ENCODE data around the gene CBARP.
A peak's percentile ranks its signal among the peaks of the same experiment; 100 is the strongest.
"Not testable (repeated sequence)": the region's sequence is repeated elsewhere in the genome, so short reads cannot be mapped to it uniquely, and the experiment has no call there.

Gene CBARP

DNA sequence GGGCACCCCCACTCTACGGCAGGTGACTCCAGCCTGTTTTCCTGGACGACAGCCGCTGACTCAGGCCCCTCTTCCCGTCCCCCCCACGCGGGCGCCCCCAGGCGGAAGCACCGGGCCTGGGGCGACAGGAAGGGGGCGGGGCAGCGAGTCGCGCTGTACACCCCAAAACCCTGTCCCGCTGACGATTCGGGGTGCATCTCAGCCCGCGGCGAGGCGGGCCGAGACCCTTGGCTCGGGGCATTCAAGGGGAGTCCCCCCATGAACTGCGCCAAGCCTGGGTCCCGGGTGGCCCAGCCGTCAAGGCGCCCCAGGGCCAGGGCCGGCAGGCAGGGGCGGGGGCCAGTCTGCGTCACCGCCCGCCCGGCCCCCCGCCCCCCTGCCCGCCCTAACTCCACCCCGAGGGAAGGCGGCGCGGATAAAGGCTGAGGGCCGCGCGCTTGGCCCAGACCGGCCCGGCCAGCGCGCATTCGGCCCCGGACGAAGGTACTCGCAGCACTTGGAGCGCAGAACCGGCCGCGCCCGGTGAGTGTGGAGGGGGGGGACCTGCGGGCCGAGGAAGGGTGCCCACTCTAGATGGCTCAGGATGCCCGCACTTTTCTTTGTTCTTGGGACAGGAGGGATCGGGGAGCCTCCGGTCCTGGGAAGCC lies 10.5 kb upstream of the CBARP start, which contains the start of gene MIDN:
MIDN (plus strand) TSS at position 445 of the 647 bp plus-strand sequence. CDS start 1,714 bp downstream, outside the sequence.
- in situ Hi-C loops (cut with MboI; ENCODE audit: low pct_unique_long_range_greater_than_20kb, low sequenced_read_pairs, unreplicated experiment) = no loop called here
- DNase-seq (ENCODE audit: low spot score) = peak; percentile 90
- TF ChIP-seq, protein P1, sequence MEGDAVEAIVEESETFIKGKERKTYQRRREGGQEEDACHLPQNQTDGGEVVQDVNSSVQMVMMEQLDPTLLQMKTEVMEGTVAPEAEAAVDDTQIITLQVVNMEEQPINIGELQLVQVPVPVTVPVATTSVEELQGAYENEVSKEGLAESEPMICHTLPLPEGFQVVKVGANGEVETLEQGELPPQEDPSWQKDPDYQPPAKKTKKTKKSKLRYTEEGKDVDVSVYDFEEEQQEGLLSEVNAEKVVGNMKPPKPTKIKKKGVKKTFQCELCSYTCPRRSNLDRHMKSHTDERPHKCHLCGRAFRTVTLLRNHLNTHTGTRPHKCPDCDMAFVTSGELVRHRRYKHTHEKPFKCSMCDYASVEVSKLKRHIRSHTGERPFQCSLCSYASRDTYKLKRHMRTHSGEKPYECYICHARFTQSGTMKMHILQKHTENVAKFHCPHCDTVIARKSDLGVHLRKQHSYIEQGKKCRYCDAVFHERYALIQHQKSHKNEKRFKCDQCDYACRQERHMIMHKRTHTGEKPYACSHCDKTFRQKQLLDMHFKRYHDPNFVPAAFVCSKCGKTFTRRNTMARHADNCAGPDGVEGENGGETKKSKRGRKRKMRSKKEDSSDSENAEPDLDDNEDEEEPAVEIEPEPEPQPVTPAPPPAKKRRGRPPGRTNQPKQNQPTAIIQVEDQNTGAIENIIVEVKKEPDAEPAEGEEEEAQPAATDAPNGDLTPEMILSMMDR (IDR thresholded peaks at IDR 0.05; ENCODE audit: extremely low read depth, insufficient read depth, missing control alignments) = peak; percentile 59

DNA sequence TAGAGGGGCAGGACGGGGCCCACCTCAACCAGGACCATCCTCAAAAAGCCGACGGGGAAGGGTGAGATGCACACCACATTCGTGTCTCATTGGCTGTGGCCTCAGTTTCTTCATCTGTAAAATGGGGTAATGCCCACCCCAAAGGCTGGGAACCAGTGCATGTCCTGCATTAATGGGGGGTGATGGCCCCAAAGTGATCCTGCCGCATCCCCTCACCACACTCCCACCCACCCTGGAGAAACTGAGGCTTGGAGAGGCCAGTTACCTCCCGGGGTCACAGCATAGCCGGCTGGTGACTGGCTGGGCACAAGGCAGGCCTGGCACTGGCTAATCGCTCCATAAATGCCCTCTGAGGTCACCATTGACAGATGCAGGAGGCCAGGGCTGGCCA lies 9.9 kb upstream of the CBARP start:
- TF ChIP-seq, protein P1 (IDR thresholded peaks at IDR 0.05; ENCODE audit: extremely low read depth, insufficient read depth, missing control alignments) = no peak
- in situ Hi-C loops (cut with MboI; ENCODE audit: low pct_unique_long_range_greater_than_20kb, low sequenced_read_pairs, unreplicated experiment) = no loop called here
- DNase-seq (ENCODE audit: low spot score) = no peak

DNA sequence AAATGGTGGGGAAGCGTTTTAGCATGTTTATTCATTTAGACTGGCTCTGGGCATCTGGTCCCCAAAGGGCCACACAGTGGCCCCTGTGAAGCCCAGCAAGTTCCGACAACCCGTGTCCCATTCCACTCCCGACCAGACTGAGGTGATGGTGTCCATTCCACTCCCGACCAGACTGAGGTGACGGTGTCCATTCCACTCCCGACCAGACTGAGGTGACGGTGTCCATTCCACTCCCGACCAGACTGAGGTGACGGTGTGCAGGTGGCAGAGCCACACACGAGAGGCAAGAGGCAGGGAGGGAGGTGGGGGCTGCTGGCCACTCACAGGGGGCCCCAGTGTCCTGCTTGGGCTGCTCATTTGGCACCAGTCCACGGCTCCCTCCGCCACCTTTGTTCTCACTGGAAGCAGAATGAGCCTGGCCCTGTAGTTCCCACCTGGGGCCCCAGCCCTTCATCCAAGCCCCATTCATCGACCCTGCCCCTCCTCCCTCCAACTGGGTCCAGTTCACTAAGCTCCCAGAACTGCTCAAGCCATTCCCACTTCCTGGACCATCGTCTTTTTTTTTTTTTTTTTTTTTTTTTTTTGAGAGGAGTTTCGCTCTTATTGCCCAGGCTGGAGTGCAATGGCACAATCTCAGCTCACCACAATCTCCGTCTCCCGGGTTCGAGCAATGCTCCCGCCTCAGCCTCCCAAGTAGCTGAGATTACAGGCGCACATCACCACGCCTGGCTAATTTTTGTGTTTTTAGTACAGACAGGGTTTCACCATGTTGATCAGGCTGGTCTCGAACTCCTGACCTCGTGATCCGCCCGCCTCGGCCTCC lies 8.7 kb upstream of the CBARP start:
- not testable (repeated sequence) for DNase-seq (ENCODE audit: low spot score)

DNA sequence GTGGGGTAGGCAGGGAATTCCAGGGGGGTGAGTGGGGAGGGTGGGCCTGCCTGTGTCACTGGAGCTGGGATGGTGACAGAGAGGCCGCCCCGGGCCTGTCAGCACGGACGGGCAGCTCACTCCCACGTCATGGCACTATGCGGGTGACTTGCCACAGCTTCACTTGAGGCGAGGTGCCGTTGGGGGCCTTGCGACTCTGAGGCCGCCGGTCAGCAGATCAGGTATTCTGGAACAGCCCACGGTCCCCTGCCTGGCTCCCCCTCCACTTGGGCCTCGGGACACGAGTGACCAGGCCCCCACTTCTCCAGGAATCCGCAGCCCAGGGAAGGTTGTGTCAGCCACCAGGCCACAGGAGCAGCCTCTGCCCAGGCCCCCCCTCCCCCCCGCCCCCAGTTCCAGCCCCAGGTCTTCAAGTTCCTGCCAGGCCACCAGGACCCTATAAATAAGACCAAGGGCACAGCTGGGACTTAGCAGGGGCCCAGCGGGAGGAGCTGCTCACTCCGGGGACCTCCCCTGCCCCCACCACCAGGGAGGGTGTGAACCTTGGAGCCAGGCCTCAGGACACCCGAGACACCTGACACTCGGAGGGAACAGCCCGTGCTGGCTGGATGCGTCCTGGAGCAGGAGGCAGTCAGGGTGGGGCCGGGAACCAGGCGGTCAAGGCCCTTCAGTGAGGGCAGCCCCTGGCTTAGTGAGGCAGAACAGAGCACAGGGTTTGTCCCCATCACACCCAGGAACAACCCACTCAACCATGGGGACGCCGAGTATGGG lies 7.9 kb upstream of the CBARP start:
- in situ Hi-C loops (cut with MboI; ENCODE audit: low pct_unique_long_range_greater_than_20kb, low sequenced_read_pairs, unreplicated experiment) = no loop called here
- no peak for DNase-seq (ENCODE audit: low spot score)
- TF ChIP-seq, protein P1 (IDR thresholded peaks at IDR 0.05; ENCODE audit: extremely low read depth, insufficient read depth, missing control alignments) = no peak

More for the DNA sequence above, 8.7 kb upstream of the CBARP start:
- in situ Hi-C loops (cut with MboI; ENCODE audit: low pct_unique_long_range_greater_than_20kb, low sequenced_read_pairs, unreplicated experiment) = not testable (repeated sequence)

DNA sequence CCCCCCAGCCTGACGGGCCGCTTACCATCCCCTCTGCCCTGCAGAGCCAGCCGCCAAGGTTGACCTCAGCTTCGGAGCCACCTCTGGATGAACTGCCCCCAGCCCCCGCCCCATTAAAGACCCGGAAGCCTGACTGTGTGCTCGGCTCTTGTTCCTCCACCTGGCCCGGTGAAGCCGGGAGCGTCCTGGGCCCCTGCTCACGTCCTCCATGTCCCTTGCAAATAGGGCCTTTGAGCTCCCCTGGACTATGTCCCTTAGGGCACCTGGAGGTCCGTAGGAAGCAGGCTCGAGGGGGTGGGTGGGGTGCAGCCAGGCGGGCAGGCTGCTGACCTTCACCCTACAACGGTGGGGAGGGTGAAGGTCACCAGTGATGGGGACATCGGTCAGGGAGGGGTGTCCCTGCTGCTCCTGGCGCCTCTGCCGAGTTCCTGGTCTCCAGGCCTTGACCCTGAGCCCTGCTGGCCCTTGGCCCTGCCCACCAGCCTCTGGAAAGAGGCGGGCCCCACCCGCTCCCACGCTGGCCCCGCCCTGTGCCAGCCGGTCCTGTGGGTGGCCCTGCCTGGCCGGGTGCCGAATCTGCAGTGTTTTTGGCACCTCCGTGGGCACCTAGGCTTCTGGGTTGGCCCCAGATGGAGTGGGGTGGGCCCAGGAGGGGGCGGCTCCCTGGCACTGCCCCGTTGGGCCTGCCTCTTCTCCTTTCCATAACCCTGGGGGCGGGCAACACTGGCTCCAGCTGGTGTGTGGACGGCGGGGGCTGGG lies 7.1 kb upstream of the CBARP start:
- TF ChIP-seq, protein P1 (IDR thresholded peaks at IDR 0.05; ENCODE audit: extremely low read depth, insufficient read depth, missing control alignments) = no peak
- no peak for DNase-seq (ENCODE audit: low spot score)
- in situ Hi-C loops (cut with MboI; ENCODE audit: low pct_unique_long_range_greater_than_20kb, low sequenced_read_pairs, unreplicated experiment) = no loop called here

DNA sequence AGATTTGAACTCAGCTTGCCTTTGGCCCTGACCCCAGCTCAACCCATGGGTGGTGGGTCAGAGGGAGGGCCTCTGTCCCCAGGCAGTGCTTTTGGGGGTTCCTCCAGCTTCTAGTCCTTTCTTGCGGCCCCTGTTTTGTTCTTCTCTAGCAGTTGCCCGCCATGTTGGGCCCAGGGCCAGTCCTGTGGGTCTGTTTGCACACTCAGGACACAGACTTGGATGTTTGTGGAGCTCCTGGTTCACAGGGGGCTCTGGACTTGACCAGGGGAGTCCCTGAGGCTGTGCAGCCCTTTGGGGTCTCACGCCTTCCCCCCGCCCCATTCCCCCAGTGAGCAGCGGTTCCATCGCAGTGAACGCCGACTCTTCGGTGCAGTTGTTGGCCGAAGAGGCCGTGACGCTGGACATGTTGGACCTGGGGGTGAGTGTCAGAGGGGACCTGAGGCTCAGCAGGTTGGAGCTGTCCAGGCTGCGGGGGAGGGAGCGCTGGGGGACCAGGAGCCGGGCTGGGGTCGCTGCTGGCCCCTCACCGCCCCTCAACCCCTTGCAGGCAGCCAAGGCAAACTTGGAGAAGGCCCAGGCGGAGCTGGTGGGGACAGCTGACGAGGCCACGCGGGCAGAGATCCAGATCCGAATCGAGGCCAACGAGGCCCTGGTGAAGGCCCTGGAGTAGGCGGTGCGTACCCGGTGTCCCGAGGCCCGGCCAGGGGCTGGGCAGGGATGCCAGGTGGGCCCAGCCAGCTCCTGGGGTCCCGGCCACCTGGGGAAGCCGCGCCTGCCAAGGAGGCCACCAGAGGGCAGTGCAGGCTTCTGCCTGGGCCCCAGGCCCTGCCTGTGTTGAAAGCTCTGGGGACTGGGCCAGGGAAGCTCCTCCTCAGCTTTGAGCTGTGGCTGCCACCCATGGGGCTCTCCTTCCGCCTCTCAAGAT lies 6.2 kb upstream of the CBARP start:
- peak; percentile 94 for DNase-seq (ENCODE audit: low spot score)
- TF ChIP-seq, protein P1 (IDR thresholded peaks at IDR 0.05; ENCODE audit: extremely low read depth, insufficient read depth, missing control alignments) = peak; percentile 95
- in situ Hi-C loops (cut with MboI; ENCODE audit: low pct_unique_long_range_greater_than_20kb, low sequenced_read_pairs, unreplicated experiment) = no loop called here
